Measurements from ENCODE around the gene SCN8A.

The SCN8A gene

GRCh38 chr12:51837286-51837685 is 246.3 kb downstream of the SCN8A start:
- DNase-seq = no peak

GRCh38 chr12:51838036-51838435 is 247.0 kb downstream of the SCN8A start:
- no peak for DNase-seq

- DNase-seq = no peak
Observed at GRCh38 chr12:51838762-51839161, 247.7 kb downstream of the SCN8A start.

GRCh38 chr12:51839310-51839947 is 248.4 kb downstream of the SCN8A start:
- no peak for DNase-seq

- no peak for DNase-seq
Observed at GRCh38 chr12:51840966-51841365, 249.9 kb downstream of the SCN8A start.

GRCh38 chr12:51841727-51842126 is 250.7 kb downstream of the SCN8A start:
- no peak for DNase-seq

- no peak for DNase-seq
Observed at GRCh38 chr12:51844854-51845253, 253.8 kb downstream of the SCN8A start.

GRCh38 chr12:51845482-51845881 is 254.4 kb downstream of the SCN8A start:
- DNase-seq = no peak

- no peak for DNase-seq
Observed at GRCh38 chr12:51846271-51846691, 255.2 kb downstream of the SCN8A start.

GRCh38 chr12:51846911-51847642 is 256.0 kb downstream of the SCN8A start:
- DNase-seq = no peak

GRCh38 chr12:51847643-51848325 is 256.8 kb downstream of the SCN8A start:
- no peak for DNase-seq

- DNase-seq = no peak
Observed at GRCh38 chr12:51848326-51848727, 257.3 kb downstream of the SCN8A start, which contains the start of gene FIGNL2. Gene FIGNL2 (minus strand): TSS chr12:51848718. CDS start chr12:51822413, 26,305 bp downstream.

- DNase-seq = no peak
Observed at GRCh38 chr12:51848841-51849735, 258.1 kb downstream of the SCN8A start.

- no peak for DNase-seq
Observed at GRCh38 chr12:51850081-51850964, 259.3 kb downstream of the SCN8A start.

GRCh38 chr12:51850965-51851299 is 259.9 kb downstream of the SCN8A start:
- DNase-seq = no peak

GRCh38 chr12:51851413-51852124 is 260.5 kb downstream of the SCN8A start:
- DNase-seq = no peak

- DNase-seq = no peak
Observed at GRCh38 chr12:51852404-51853137, 261.5 kb downstream of the SCN8A start.

- DNase-seq = no peak
Observed at GRCh38 chr12:51855586-51856428, 264.8 kb downstream of the SCN8A start.

GRCh38 chr12:51860986-51861385 is 270.0 kb downstream of the SCN8A start:
- no peak for DNase-seq
